ENCODE results near the gene UMPS.
A peak's percentile ranks its signal among the peaks of the same experiment; 100 is the strongest.

- TF ChIP-seq MEF2A (IDR thresholded peaks at IDR 0.05; ENCODE audit: borderline replicate concordance, low read depth) (no peak), CTCF (IDR thresholded peaks at IDR 0.05) (no peak), EP300 (IDR thresholded peaks at IDR 0.05; ENCODE audit: borderline replicate concordance in 1 of 2, low read depth in 1 of 2, low read length in 1 of 2) (no peak; a peak in 1 of 4 replicates), PBX3 (IDR thresholded peaks at IDR 0.05) (0 out of 2 replicates have a peak, but pooled peaks have one; percentile 10), YY1 (IDR thresholded peaks at IDR 0.05; ENCODE audit: low read depth) (no peak)
Observed at GRCh38 chr3:124780356-124780755, 50.1 kb downstream of the UMPS start.
